ACC112 (cell line): ENCODE measurements around the gene ULK2.

ENCODE experiments used
- H2AFZ ChIP-seq: fragments of 200-600 bp; sonication (generic); one replicate; pipeline ENCODE4 v1.6.0; 2017; ENCODE audit warnings: antibody characterized with exemption, low read length; ENCODE audit not compliant: unreplicated experiment
- H3K27ac ChIP-seq: fragments of 200-600 bp; sonication (generic); 2 replicates; pipeline ENCODE4 v1.5.1; 2014; ENCODE audit warnings: low read depth, mild to moderate bottlenecking, antibody characterized with exemption, low read length, moderate library complexity
- H3K27me3 ChIP-seq: fragments of 200-600 bp; sonication (generic); 2 replicates; pipeline ENCODE4 v1.6.1; 2014; ENCODE audit warnings: mild to moderate bottlenecking, antibody characterized with exemption, low read length, moderate library complexity, mixed read lengths; ENCODE audit not compliant: insufficient read depth
- H3K36me3 ChIP-seq: fragments of 200-600 bp; sonication (generic); 2 replicates; pipeline ENCODE4 v1.6.1; 2016; ENCODE audit warnings: mild to moderate bottlenecking, antibody characterized with exemption, low read length, moderate library complexity, mixed read lengths; ENCODE audit not compliant: insufficient read depth
- H3K4me1 ChIP-seq: fragments of 200-600 bp; sonication (generic); one replicate; pipeline ENCODE4 v1.6.1; 2016; ENCODE audit warnings: low read length, mixed read lengths; ENCODE audit not compliant: insufficient read depth, unreplicated experiment, control insufficient read depth
- H3K4me3 ChIP-seq: fragments of 200-600 bp; sonication (generic); 2 replicates; pipeline ENCODE4 v1.5.1; 2014; ENCODE audit warnings: mild to moderate bottlenecking, low read depth, low read length
- H3K79me2 ChIP-seq: fragments of 200-600 bp; sonication (generic); one replicate; pipeline ENCODE4 v1.6.0; 2016; ENCODE audit warnings: low read length; ENCODE audit not compliant: control insufficient read depth, unreplicated experiment, insufficient read depth

ULK2 gene

GRCh38 chr17:19738757-19739156, 129.0 kb downstream of the ULK2 start:
- no peak overlapping the region for H3K27ac ChIP-seq
- no peaks in the 10 kb centered on the region for H3K79me2 ChIP-seq

GRCh38 chr17:19738073-19738449, 129.7 kb downstream of the ULK2 start:
- Histone ChIP-seq H3K4me3 (no peak overlapping the region), H3K4me1 (no peaks in the 10 kb centered on the region), H3K27ac (no peak overlapping the region)

More at GRCh38 chr17:19738757-19739156, 129.0 kb downstream of the ULK2 start:
- Histone ChIP-seq H3K4me1 (no peaks in the 10 kb centered on the region), H3K27me3 (no peaks in the 10 kb centered on the region), H3K36me3 (no peaks in the 10 kb centered on the region), H3K4me3 (no peak overlapping the region), H2AFZ (no peak overlapping the region)

GRCh38 chr17:19737305-19738072, 130.2 kb downstream of the ULK2 start:
- Histone ChIP-seq H2AFZ (no peak overlapping the region), H3K79me2 (no peaks in the 10 kb centered on the region), H3K4me3 (no peak overlapping the region), H3K27me3 (no peaks in the 10 kb centered on the region), H3K36me3 (no peaks in the 10 kb centered on the region), H3K27ac (no peak overlapping the region), H3K4me1 (no peaks in the 10 kb centered on the region)

More at GRCh38 chr17:19738073-19738449, 129.7 kb downstream of the ULK2 start:
- H3K27me3 ChIP-seq = no peaks in the 10 kb centered on the region
- no peaks in the 10 kb centered on the region for H3K36me3 ChIP-seq
- H2AFZ ChIP-seq = no peak overlapping the region
- no peaks in the 10 kb centered on the region for H3K79me2 ChIP-seq

GRCh38 chr17:19736071-19736470, 131.7 kb downstream of the ULK2 start:
- Histone ChIP-seq H3K27ac (no peak overlapping the region), H3K36me3 (no peaks in the 10 kb centered on the region), H3K79me2 (no peaks in the 10 kb centered on the region), H3K4me3 (no peak overlapping the region), H3K27me3 (peaks cover 6% of the 10 kb centered on the region; the same call in 1 of the 2 replicates), H2AFZ (no peak overlapping the region), H3K4me1 (no peaks in the 10 kb centered on the region)

GRCh38 chr17:19733953-19734526, 133.7 kb downstream of the ULK2 start:
- Histone ChIP-seq H2AFZ (no peak overlapping the region), H3K36me3 (no peaks in the 10 kb centered on the region), H3K79me2 (no peaks in the 10 kb centered on the region), H3K4me3 (no peak overlapping the region), H3K27me3 (peaks cover 6% of the 10 kb centered on the region; the same call in 1 of the 2 replicates), H3K4me1 (no peaks in the 10 kb centered on the region), H3K27ac (no peak overlapping the region)

- H3K27ac ChIP-seq = no peak overlapping the region
- H3K4me3 ChIP-seq = no peak overlapping the region
- H3K79me2 ChIP-seq = no peaks in the 10 kb centered on the region
- H2AFZ ChIP-seq = no peak overlapping the region
- peaks cover 13% of the 10 kb centered on the region for H3K4me1 ChIP-seq
- H3K36me3 ChIP-seq = no peaks in the 10 kb centered on the region
- peaks cover 6% of the 10 kb centered on the region; the same call in 1 of the 2 replicates for H3K27me3 ChIP-seq
These were observed 136.1 kb downstream of the ULK2 start for GRCh38 chr17:19731626-19732025.

- Histone ChIP-seq H3K27ac (no peak overlapping the region), H3K27me3 (peaks cover 6% of the 10 kb centered on the region; the same call in 1 of the 2 replicates), H3K4me1 (peaks cover 13% of the 10 kb centered on the region), H3K36me3 (no peaks in the 10 kb centered on the region), H2AFZ (no peak overlapping the region), H3K79me2 (no peaks in the 10 kb centered on the region), H3K4me3 (no peak overlapping the region)
These were observed 136.9 kb downstream of the ULK2 start for GRCh38 chr17:19730843-19731242.

- peaks cover 6% of the 10 kb centered on the region; the same call in 1 of the 2 replicates for H3K27me3 ChIP-seq
- H3K27ac ChIP-seq = no peak overlapping the region
- H3K4me3 ChIP-seq = no peak overlapping the region
- no peaks in the 10 kb centered on the region for H3K79me2 ChIP-seq
- H2AFZ ChIP-seq = no peak overlapping the region
- peaks cover 13% of the 10 kb centered on the region for H3K4me1 ChIP-seq
- H3K36me3 ChIP-seq = no peaks in the 10 kb centered on the region
These were observed 137.8 kb downstream of the ULK2 start for GRCh38 chr17:19729900-19730299.

- no peak overlapping the region for H2AFZ ChIP-seq
- H3K4me3 ChIP-seq = no peak overlapping the region
- peak overlapping the region; percentile 48; the same call in 1 of the 2 replicates for H3K27ac ChIP-seq
- H3K36me3 ChIP-seq = no peaks in the 10 kb centered on the region
- H3K79me2 ChIP-seq = no peaks in the 10 kb centered on the region
- peaks cover 6% of the 10 kb centered on the region; the same call in 1 of the 2 replicates for H3K27me3 ChIP-seq
- peaks cover 13% of the 10 kb centered on the region for H3K4me1 ChIP-seq
These were observed 139.6 kb downstream of the ULK2 start for GRCh38 chr17:19728084-19728495.

- Histone ChIP-seq H2AFZ (no peak overlapping the region), H3K36me3 (no peaks in the 10 kb centered on the region), H3K27me3 (peaks cover 6% of the 10 kb centered on the region; the same call in 1 of the 2 replicates), H3K4me3 (no peak overlapping the region), H3K79me2 (no peaks in the 10 kb centered on the region), H3K4me1 (peaks cover 13% of the 10 kb centered on the region), H3K27ac (peak overlapping the region; percentile 48; the same call in 1 of the 2 replicates)
These were observed 140.1 kb downstream of the ULK2 start for GRCh38 chr17:19727501-19728078.
